GM10266 (cell line): ENCODE results near the gene ZNF462.

Experiments used
- DNase-seq: peaks from one replicate; pipeline ENCODE4 v3.0.0; 2012; ENCODE audit errors: extremely low spot score
- CTCF ChIP-seq: IDR thresholded peaks from 2 replicates; pipeline ENCODE4 v1.5.1; 2012; ENCODE audit warnings: mild to moderate bottlenecking, low read depth; ENCODE audit not compliant: control insufficient read depth, insufficient read depth; ENCODE audit errors: missing control alignments

ZNF462 gene

GRCh38 chr9:106864373-106865143 is 1.6 kb downstream of the ZNF462 start:
- no peak for TF ChIP-seq CTCF

GRCh38 chr9:106866243-106866642 is 3.3 kb downstream of the ZNF462 start:
- no peak for TF ChIP-seq CTCF
- DNase-seq, result no peak

More at GRCh38 chr9:106864373-106865143, 1.6 kb downstream of the ZNF462 start:
- DNase-seq, result peak; percentile 19

GRCh38 chr9:106867286-106867685 is 4.3 kb downstream of the ZNF462 start:
- no peak for DNase-seq
- TF ChIP-seq CTCF, result no peak

GRCh38 chr9:106868087-106868486 is 5.1 kb downstream of the ZNF462 start:
- no peak for DNase-seq

GRCh38 chr9:106868565-106868964 is 5.6 kb downstream of the ZNF462 start:
- DNase-seq, result no peak
- TF ChIP-seq CTCF, result no peak

More at GRCh38 chr9:106868087-106868486, 5.1 kb downstream of the ZNF462 start:
- no peak for TF ChIP-seq CTCF

GRCh38 chr9:106869028-106869427 is 6.1 kb downstream of the ZNF462 start:
- no peak for DNase-seq
- TF ChIP-seq CTCF, result no peak

GRCh38 chr9:106869458-106869857 is 6.5 kb downstream of the ZNF462 start:
- no peak for DNase-seq
- TF ChIP-seq CTCF, result no peak
